HCT116 (cell line): Measurements from ENCODE around the gene FAM117A. TPM values are rescaled to one million over a fixed set of nuclear protein-coding genes. Genes with fewer than 3 reads are reported as not detected.
A peak's percentile ranks its signal among the peaks of the same experiment; 100 is the strongest.

Experiments
- ATAC-seq: fragments of 200-7000 bp; cut with Tn5 transposase; 2 replicates; pipeline ENCODE4 v1.9.1; 2020; ENCODE audit warnings: mild to moderate bottlenecking, moderate library complexity
- BruUV-seq: library from RNA; stranded (reverse); fragments of 400-500 nt; replicated peaks from 2 replicates; lab custom pipeline; 2021; lab: Mats Ljungman, UMichigan
- CTCF ChIA-PET: fragments of 300-600 bp; sonication (Branson Sonifier 250); formaldehyde crosslinking; loops from one replicate; lab custom pipeline; 2021; ENCODE audit warnings: antibody characterized with exemption; lab: Charles Lee
- POLR2A ChIA-PET: fragments of 300-600, 350-600 bp; sonication (Branson Sonifier 250); formaldehyde crosslinking; loops from one replicate; lab custom pipeline; 2021; ENCODE audit warnings: antibody characterized with exemption; lab: Charles Lee
- RAD21 ChIA-PET, 2 experiments: fragments of 300-600 bp; sonication (Branson Sonifier 250); formaldehyde crosslinking; loops; one replicate each; lab custom pipeline; 2023; ENCODE audit warnings: low total read pairs in 2 of 2; ENCODE audit not compliant: uncharacterized antibody in 2 of 2, unreplicated experiment in 2 of 2, low non-redundant PET in 1 of 2; lab: Charles Lee
- DNase-seq: peaks from one replicate; pipeline ENCODE4 v3.0.0-alpha.2; 2010; ENCODE audit warnings: low read depth, low spot score
- H2AFZ ChIP-seq: fragments of 200-600 bp; shearing (Covaris generic), sonication (generic); 2 replicates; pipeline ENCODE4 v1.6.1; 2017; ENCODE audit warnings: low read depth, mixed run types, mixed read lengths, antibody characterized with exemption, low read length; ENCODE audit not compliant: poor library complexity, severe bottlenecking
- H3K27ac ChIP-seq: 2 replicates; pipeline ENCODE4 v1.5.1; 2012; ENCODE audit warnings: low read depth, low read length
- H3K27me3 ChIP-seq: fragments of 200-600 bp; sonication (generic); 2 replicates; pipeline ENCODE4 v1.6.1; 2016; ENCODE audit warnings: mixed run types, low read length, mixed read lengths; ENCODE audit not compliant: insufficient read depth
- H3K36me3 ChIP-seq, 2 experiments: fragments of 200-500 bp in 1 of 2; fragments of 200-600 bp in 1 of 2; sonication (Bioruptor generic) in 1 of 2; sonication (generic) in 1 of 2; 2 replicates each; pipeline versions ENCODE4 v1.5.1 to v1.6.1; 2014 to 2016; ENCODE audit warnings: low read length in 2 of 2, inconsistent platforms in 1 of 2, mixed read lengths in 1 of 2, mixed run types in 1 of 2; ENCODE audit not compliant: insufficient read depth in 2 of 2, control insufficient read depth in 1 of 2
- H3K4me1 ChIP-seq, 2 experiments: fragments of 200-600 bp in 1 of 2; sonication (generic) in 1 of 2; 2 replicates each; pipeline versions ENCODE4 v1.5.1 to v1.6.1; 2012 to 2017; ENCODE audit warnings: low read length in 2 of 2, inconsistent platforms in 1 of 2, mild to moderate bottlenecking in 1 of 2, mixed read lengths in 1 of 2, mixed run types in 1 of 2, moderate library complexity in 1 of 2; ENCODE audit not compliant: insufficient read depth in 2 of 2, control insufficient read depth in 1 of 2
- H3K4me2 ChIP-seq: fragments of 200-600 bp; sonication (generic); 2 replicates; pipeline ENCODE4 v1.6.1; 2017; ENCODE audit warnings: mixed run types, low read length, mixed read lengths
- H3K4me3 ChIP-seq, 2 experiments: fragments of 200-600 bp in 1 of 2; sonication (generic) in 1 of 2; replicated peaks in 1 of 2; 2 replicates each; pipeline ENCODE4 v1.5.1; 2011 to 2016; ENCODE audit warnings: low read length in 2 of 2, control low read depth in 1 of 2, low read depth in 1 of 2, mild to moderate bottlenecking in 1 of 2, mixed read lengths in 1 of 2, mixed run types in 1 of 2
- H3K79me2 ChIP-seq: fragments of 200-600 bp; sonication (generic); 2 replicates; pipeline ENCODE4 v1.6.1; 2017; ENCODE audit warnings: mild to moderate bottlenecking, mixed run types, low read length, moderate library complexity, mixed read lengths; ENCODE audit not compliant: insufficient read depth
- H3K9ac ChIP-seq: fragments of 200-600 bp; sonication (generic); 2 replicates; pipeline ENCODE4 v1.6.1; 2016; ENCODE audit warnings: low read length, mixed read lengths
- H3K9me2 ChIP-seq: fragments of 200-600 bp; sonication (generic), shearing (Covaris generic); 2 replicates; pipeline ENCODE4 v1.6.1; 2017; ENCODE audit warnings: mixed run types, mild to moderate bottlenecking, moderate library complexity; ENCODE audit not compliant: insufficient read depth
- H3K9me3 ChIP-seq, 2 experiments: fragments of 200-500 bp in 1 of 2; fragments of 200-600 bp in 1 of 2; sonication (Bioruptor generic) in 1 of 2; sonication (generic) in 1 of 2; 2 replicates each; pipeline ENCODE4 v1.6.1; 2014 to 2017; ENCODE audit warnings: low read length in 2 of 2, mixed read lengths in 2 of 2, inconsistent platforms in 1 of 2, low read depth in 1 of 2, mild to moderate bottlenecking in 1 of 2, mixed run types in 1 of 2, moderate library complexity in 1 of 2; ENCODE audit not compliant: control insufficient read depth in 1 of 2, insufficient read depth in 1 of 2
- H4K20me1 ChIP-seq: fragments of 200-600 bp; sonication (generic), shearing (Covaris generic); 2 replicates; pipeline ENCODE4 v1.6.1; 2017; ENCODE audit warnings: mixed run types, mild to moderate bottlenecking, moderate library complexity; ENCODE audit not compliant: insufficient read depth
- EZH2 ChIP-seq: fragments of 200-600 bp; sonication (generic); IDR thresholded peaks from 2 replicates; pipeline ENCODE4 v1.6.1; 2017; ENCODE audit warnings: antibody characterized with exemption, mixed run types
- EZH2phosphoT487 ChIP-seq: fragments of 200-600 bp; IDR thresholded peaks from 2 replicates; pipeline ENCODE4 v1.6.1; 2018; ENCODE audit warnings: antibody characterized with exemption, borderline replicate concordance
- POLR2A ChIP-seq: IDR thresholded peaks from 2 replicates; pipeline ENCODE4 v1.7.0; 2011; ENCODE audit warnings: borderline replicate concordance; ENCODE audit not compliant: insufficient read depth, insufficient read length; ENCODE audit errors: extremely low read depth
- POLR2AphosphoS5 ChIP-seq: IDR thresholded peaks from 2 replicates; pipeline ENCODE4 v1.6.1; 2011; ENCODE audit warnings: mild to moderate bottlenecking, low read depth, low read length, moderate library complexity
- SIN3A ChIP-seq: IDR thresholded peaks from 2 replicates; pipeline ENCODE4 v1.6.1; 2012; ENCODE audit warnings: low read depth
- ZBTB33 ChIP-seq: IDR thresholded peaks from 2 replicates; pipeline ENCODE4 v1.6.1; 2011; ENCODE audit warnings: mild to moderate bottlenecking, low read length, moderate library complexity; ENCODE audit not compliant: insufficient replicate concordance; ENCODE audit errors: extremely low read depth
- ZFX ChIP-seq: fragments of 450-650 bp; IDR thresholded peaks from 2 replicates; pipeline ENCODE4 v1.6.1; 2017
- intact Hi-C: fragments of 100-400 bp; cut with micrococcal nuclease; formaldehyde crosslinking; loops from 2 replicates; pipeline ENCODE4 v1.10.0; 2022
- total RNA-seq: library from RNA; stranded (reverse); gene quantifications from one replicate; pipeline ENCODE4 v1.2.1, GENCODE V29; 2021; ENCODE audit not compliant: unreplicated experiment
- TF ChIP-seq, protein P1 (sequence below): IDR thresholded peaks from 2 replicates; pipeline ENCODE4 v1.6.1; 2012; ENCODE audit warnings: low read depth

FAM117A gene
- total RNA-seq, 1 experiment from 2014 or later = 12.8 TPM

- H3K4me1 ChIP-seq = peaks cover 4 to 17% of the 10 kb centered on the region in 2 experiments; a peak in 3 of 4 replicates
- peaks cover 20% of the 10 kb centered on the region for H3K79me2 ChIP-seq
- no TSS peak for BruUV-seq
- ChIA-PET RAD21 (no interaction called here), POLR2A (no interaction called here), CTCF (interaction anchor here (1.5 kb wide), 1 partner anchor 110 kb away, joined by 10 read pairs; no protein-coding TSS in a partner anchor)
- H3K9ac ChIP-seq = no peak overlapping the region
- no peak for TF ChIP-seq POLR2A
- no peak for TF ChIP-seq EZH2
- H3K4me3 ChIP-seq = no peak overlapping the region
- intact Hi-C loops = no loop called here
- no peak overlapping the region for H2AFZ ChIP-seq
- H3K27me3 ChIP-seq = no peaks in the 10 kb centered on the region
- DNase-seq (no peak), ATAC-seq (no peak)
- H3K27ac ChIP-seq = no peak overlapping the region
- no peaks in the 10 kb centered on the region for H3K9me2 ChIP-seq
- no peak overlapping the region for H3K4me2 ChIP-seq
- no peaks in the 10 kb centered on the region for H3K9me3 ChIP-seq
- H4K20me1 ChIP-seq = no peaks in the 10 kb centered on the region
- H3K36me3 ChIP-seq = no peaks in the 10 kb centered on the region
Measured at GRCh38 chr17:49680314-49680713, 83.6 kb downstream of the FAM117A start.

DNA sequence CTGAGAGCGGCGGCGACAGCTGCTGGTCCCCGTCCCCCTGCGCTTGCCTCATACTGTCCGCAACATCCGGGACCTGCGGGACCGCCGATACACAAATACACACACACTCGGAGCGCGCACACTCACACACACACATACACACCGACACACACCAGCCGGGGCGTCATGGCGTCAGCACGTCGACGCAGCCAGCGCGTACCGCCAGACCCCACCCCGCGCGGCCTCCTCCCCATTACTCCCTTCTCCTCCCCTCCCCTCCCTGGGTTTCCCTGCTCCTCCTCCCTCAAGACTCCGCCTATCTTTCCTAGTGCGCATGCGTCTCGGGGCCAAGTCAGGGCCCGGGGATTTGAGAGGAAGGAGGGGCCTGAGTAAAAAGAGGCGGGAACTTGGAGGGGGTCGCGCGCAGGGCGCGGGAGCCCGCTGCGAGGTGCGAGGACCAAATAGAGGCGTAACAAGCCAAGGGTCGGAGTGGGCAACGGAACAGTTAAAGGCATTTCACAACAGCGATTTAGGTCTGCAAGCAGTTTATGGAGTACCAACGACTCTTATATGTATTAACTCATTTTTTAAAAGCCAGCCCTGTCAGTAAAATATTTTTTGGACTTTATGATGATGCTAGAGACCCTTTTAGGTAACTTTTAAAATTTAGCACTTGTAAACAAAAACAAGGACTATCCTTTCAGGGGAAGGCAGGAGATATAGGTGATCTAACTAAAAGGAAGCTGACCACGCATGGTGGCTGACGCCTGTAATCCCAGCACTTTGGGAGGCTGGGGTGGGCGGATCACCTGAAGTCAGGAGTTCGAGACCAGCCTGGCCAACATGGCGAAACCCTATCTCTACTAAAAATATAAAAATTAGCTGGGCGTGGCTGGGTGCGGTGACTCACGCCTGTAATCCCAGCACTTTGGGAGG is 85.7 kb downstream of the FAM117A start, which contains the start of gene SPOP:
SPOP (minus strand) TSS at position 165 of the 915 bp plus-strand sequence. CDS start 55,287 bp downstream, outside the sequence.
- H3K27ac ChIP-seq = peak within 1 kb of the TSS; percentile 51
- H3K36me3 ChIP-seq = no peaks in the 10 kb centered on the region; a peak in 1 of 4 replicates
- ChIA-PET CTCF (interaction anchor here (0.6 to 1.0 kb wide), 4 partner anchors 11 to 108 kb away, joined by 3 to 5 read pairs (median 4); partner anchors contain the start of gene SLC35B1), RAD21 (interaction anchor here in 1 of 2 experiments (0.6 to 0.7 kb wide), 2 partner anchors 103 to 108 kb away, joined by 3 to 5 read pairs; no protein-coding TSS in a partner anchor), POLR2A (interaction anchor here (1.0 to 1.5 kb wide), 5 partner anchors 30 to 102 kb away, joined by 3 to 9 read pairs (median 6); partner anchors contain the start of genes FAM117A, NXPH3 and SLC35B1)
- H3K27me3 ChIP-seq = no peaks in the 10 kb centered on the region
- H3K9ac ChIP-seq = peak within 1 kb of the TSS; percentile 74
- DNase-seq = peak; percentile 100
- intact Hi-C loops = no loop called here
- no TSS peak for BruUV-seq
- peak; percentile 95 for ATAC-seq
- H3K9me2 ChIP-seq = no peaks in the 10 kb centered on the region
- no peaks in the 10 kb centered on the region for H4K20me1 ChIP-seq
- H3K79me2 ChIP-seq = peaks cover 40% of the 10 kb centered on the region
- peaks cover 4 to 17% of the 10 kb centered on the region in 2 experiments; a peak in 3 of 4 replicates for H3K4me1 ChIP-seq
- H3K4me2 ChIP-seq = peak within 1 kb of the TSS; percentile 84
- no peaks in the 10 kb centered on the region for H3K9me3 ChIP-seq
- peak within 1 kb of the TSS; percentile 66 to 84 for H3K4me3 ChIP-seq
- H2AFZ ChIP-seq = peak within 1 kb of the TSS; percentile 76
- TF ChIP-seq EZH2 (no peak), EZH2phosphoT487 (no peak), SIN3A (no peak; the same call in none of the 2 replicates), ZFX (no peak), ZBTB33 (no peak), POLR2AphosphoS5 (peak; percentile 72)
- TF ChIP-seq, protein P1, sequence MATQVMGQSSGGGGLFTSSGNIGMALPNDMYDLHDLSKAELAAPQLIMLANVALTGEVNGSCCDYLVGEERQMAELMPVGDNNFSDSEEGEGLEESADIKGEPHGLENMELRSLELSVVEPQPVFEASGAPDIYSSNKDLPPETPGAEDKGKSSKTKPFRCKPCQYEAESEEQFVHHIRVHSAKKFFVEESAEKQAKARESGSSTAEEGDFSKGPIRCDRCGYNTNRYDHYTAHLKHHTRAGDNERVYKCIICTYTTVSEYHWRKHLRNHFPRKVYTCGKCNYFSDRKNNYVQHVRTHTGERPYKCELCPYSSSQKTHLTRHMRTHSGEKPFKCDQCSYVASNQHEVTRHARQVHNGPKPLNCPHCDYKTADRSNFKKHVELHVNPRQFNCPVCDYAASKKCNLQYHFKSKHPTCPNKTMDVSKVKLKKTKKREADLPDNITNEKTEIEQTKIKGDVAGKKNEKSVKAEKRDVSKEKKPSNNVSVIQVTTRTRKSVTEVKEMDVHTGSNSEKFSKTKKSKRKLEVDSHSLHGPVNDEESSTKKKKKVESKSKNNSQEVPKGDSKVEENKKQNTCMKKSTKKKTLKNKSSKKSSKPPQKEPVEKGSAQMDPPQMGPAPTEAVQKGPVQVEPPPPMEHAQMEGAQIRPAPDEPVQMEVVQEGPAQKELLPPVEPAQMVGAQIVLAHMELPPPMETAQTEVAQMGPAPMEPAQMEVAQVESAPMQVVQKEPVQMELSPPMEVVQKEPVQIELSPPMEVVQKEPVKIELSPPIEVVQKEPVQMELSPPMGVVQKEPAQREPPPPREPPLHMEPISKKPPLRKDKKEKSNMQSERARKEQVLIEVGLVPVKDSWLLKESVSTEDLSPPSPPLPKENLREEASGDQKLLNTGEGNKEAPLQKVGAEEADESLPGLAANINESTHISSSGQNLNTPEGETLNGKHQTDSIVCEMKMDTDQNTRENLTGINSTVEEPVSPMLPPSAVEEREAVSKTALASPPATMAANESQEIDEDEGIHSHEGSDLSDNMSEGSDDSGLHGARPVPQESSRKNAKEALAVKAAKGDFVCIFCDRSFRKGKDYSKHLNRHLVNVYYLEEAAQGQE = no peak
